Ovary (tissue), 9 donors: ENCODE data around the gene BIRC6. TPM values are rescaled to one million over a fixed set of nuclear protein-coding genes. Genes with fewer than 3 reads are reported as not detected.
"Not testable (repeated sequence)": the region's sequence is repeated elsewhere in the genome, so short reads cannot be mapped to it uniquely, and the experiment has no call there.

Experiments used
- DNase-seq, 5 donors: peaks; one replicate each; pipeline ENCODE4 v3.0.0-alpha.2; 2019 to 2020
- H3K27ac ChIP-seq, 2 donors: fragments of 200-600 bp; one replicate each; pipeline versions ENCODE4 v1.5.1 to v1.8.0; 2019 to 2022
- H3K27me3 ChIP-seq: fragments of 200-600 bp; one replicate; pipeline ENCODE4 v1.8.0; 2022
- H3K36me3 ChIP-seq: fragments of 200-600 bp; sonication (generic); one replicate; pipeline ENCODE4 v1.5.1; 2019
- H3K4me1 ChIP-seq: one replicate; pipeline ENCODE4 v1.8.1; 2013; ENCODE audit warnings: mild to moderate bottlenecking, moderate library complexity; ENCODE audit not compliant: insufficient read depth
- H3K4me3 ChIP-seq: fragments of 200-600 bp; sonication (generic); one replicate; pipeline ENCODE4 v1.5.1; 2017
- H3K9me3 ChIP-seq, 2 donors: fragments of 200-600 bp in 1 of 2; sonication (generic) in 1 of 2; one replicate each; pipeline versions ENCODE4 v1.5.1 to v1.8.1; 2013 to 2019; ENCODE audit warnings: mild to moderate bottlenecking in 1 of 2, moderate library complexity in 1 of 2
- EP300 ChIP-seq: sonication (generic); formaldehyde crosslinking; IDR thresholded peaks from one replicate; pipeline ENCODE4 v1.6.1; 2017; ENCODE audit warnings: antibody characterized with exemption
- POLR2A ChIP-seq: fragments of 450-650 bp; IDR thresholded peaks from one replicate; pipeline ENCODE4 v1.6.1; 2017; ENCODE audit warnings: antibody characterized with exemption, mild to moderate bottlenecking, moderate library complexity
- WGBS, 3 donors: extraction: QIAGEN DNeasy Blood & Tissue Kit in 1 of 3; methylation state at CpG; one replicate each; pipeline versions ENCODE4 v1.1.5 to v1.1.7; 2013 to 2017; 5-methylcytosine and 5-hydroxymethylcytosine counted together
- intact Hi-C, 4 donors: fragments of 100-400 bp; cut with DNase I; formaldehyde crosslinking; loops; one replicate each; pipeline versions ENCODE4 v1.11.0 to v1.15.1; 2022 to 2023
- polyA plus RNA-seq, 2 donors: library from polyadenylated mRNA; stranded (reverse); fragments of 200-250 nt in 1 of 2; fragments of 350-450 nt in 1 of 2; fragmentation: Illumina TruSeq in 1 of 2; extraction: RNeasy Lipid Tissue Mini Kit (QIAGEN cat#74804) in 1 of 2; gene quantifications; one replicate each; pipeline ENCODE4 v1.2.3, GENCODE V29; 2013 to 2014
- total RNA-seq, 7 donors: library from RNA; depleted of rRNA in 2 of 7; stranded (reverse); fragments of >200 nt in 2 of 7; fragmentation: NEBNext Ultra II Directional in 3 of 7; extraction: Animal tissue kit (Norgen Biotek cat#: 25700) in 3 of 7; gene quantifications; one replicate each; pipeline versions ENCODE4 v1.1.0 to v1.2.4, GENCODE V29; 2016 to 2023
- TF ChIP-seq, protein P1 (sequence below), 3 donors: fragments of 450-650 bp in 2 of 3; fragments of 200-600 bp in 1 of 3; IDR thresholded peaks; one replicate each; pipeline versions ENCODE4 v1.5.1 to v1.8.0; 2016 to 2022; ENCODE audit warnings: antibody characterized with exemption in 3 of 3, mild to moderate bottlenecking in 1 of 3
- donor health status: DM: no; HTN: no; CAD: no; lungs with moderate emphysema.
- donor health status: DM: no; HTN: no; CAD: no.
- donor health status: Bipolar disorder and iron deficiency.
- donor health status: DM: yes; HTN: yes; CAD: no.
- donor health status: DM: no; HTN: no; CAD: no.
- donor health status: DM: yes; HTN: yes; CAD: no.

BIRC6 gene
- total and polyA plus RNA-seq, 9 donors: 24.0 to 125 (median 92.2) TPM

- Histone ChIP-seq H3K27me3 (no peaks in the 10 kb centered on the region), H3K4me3 (no peak overlapping the region), H3K27ac (no peak overlapping the region), H3K4me1 (peaks cover 6% of the 10 kb centered on the region), H3K9me3 (no peaks in the 10 kb centered on the region), H3K36me3 (no peaks in the 10 kb centered on the region)
- DNase-seq: no peak
- 90 to 100% (median 99%) methylated on average over 2 of the region's 2 CpGs for WGBS, 3 donors
- TF ChIP-seq, protein P1, sequence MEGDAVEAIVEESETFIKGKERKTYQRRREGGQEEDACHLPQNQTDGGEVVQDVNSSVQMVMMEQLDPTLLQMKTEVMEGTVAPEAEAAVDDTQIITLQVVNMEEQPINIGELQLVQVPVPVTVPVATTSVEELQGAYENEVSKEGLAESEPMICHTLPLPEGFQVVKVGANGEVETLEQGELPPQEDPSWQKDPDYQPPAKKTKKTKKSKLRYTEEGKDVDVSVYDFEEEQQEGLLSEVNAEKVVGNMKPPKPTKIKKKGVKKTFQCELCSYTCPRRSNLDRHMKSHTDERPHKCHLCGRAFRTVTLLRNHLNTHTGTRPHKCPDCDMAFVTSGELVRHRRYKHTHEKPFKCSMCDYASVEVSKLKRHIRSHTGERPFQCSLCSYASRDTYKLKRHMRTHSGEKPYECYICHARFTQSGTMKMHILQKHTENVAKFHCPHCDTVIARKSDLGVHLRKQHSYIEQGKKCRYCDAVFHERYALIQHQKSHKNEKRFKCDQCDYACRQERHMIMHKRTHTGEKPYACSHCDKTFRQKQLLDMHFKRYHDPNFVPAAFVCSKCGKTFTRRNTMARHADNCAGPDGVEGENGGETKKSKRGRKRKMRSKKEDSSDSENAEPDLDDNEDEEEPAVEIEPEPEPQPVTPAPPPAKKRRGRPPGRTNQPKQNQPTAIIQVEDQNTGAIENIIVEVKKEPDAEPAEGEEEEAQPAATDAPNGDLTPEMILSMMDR (IDR thresholded peaks at IDR 0.05): no peak
- no peak for TF ChIP-seq EP300
- TF ChIP-seq POLR2A: no peak
- intact Hi-C loops: no loop called here
Observed at GRCh38 chr2:32366595-32366994, 9.8 kb downstream of the BIRC6 start.

DNA sequence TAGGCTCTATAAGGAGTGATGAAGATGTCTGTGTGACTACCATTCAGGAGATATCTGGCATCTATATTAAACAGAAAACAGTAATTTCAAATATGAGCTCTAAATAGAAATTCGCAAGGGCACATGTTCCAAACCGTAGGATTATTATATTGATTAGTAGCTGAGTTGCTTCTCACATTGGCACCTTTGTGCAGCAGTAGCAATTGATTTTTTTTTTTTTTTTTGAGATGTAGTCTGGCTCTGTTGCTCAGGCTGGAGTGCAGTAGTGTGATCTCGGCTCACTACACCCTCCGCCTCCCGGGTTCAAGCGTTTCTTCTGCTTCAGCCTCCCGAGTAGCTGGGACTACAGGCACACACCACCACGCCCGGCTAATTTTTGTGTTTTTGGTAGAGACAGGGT lies 12.4 kb downstream of the BIRC6 start:
- Histone ChIP-seq H3K27ac (no peak overlapping the region), H3K4me1 (peaks cover 3% of the 10 kb centered on the region), H3K36me3 (no peaks in the 10 kb centered on the region), H3K9me3 (no peaks in the 10 kb centered on the region), H3K27me3 (no peaks in the 10 kb centered on the region), H3K4me3 (no peak overlapping the region)
- DNase-seq: no peak
- intact Hi-C loops: no loop called here
- WGBS, 3 donors: 94 to 97% (median 96%) methylated on average over 9 of the region's 9 CpGs
- TF ChIP-seq, protein P1 (IDR thresholded peaks at IDR 0.05): no peak
- TF ChIP-seq POLR2A (no peak), EP300 (no peak)

GRCh38 chr2:32370942-32371341 lies 14.1 kb downstream of the BIRC6 start:
- H3K36me3 ChIP-seq, H3K27me3 ChIP-seq, H3K9me3 ChIP-seq, H3K4me3 ChIP-seq, H3K27ac ChIP-seq, DNase-seq, H3K4me1 ChIP-seq, intact Hi-C loops: not testable (repeated sequence)
- 96 to 98% (median 97%) methylated on average over 5 of the region's 5 CpGs for WGBS, 3 donors

GRCh38 chr2:32372519-32373182 lies 15.8 kb downstream of the BIRC6 start:
- TF ChIP-seq, protein P1 (IDR thresholded peaks at IDR 0.05): no peak
- TF ChIP-seq POLR2A: no peak
- H3K27me3 ChIP-seq: no peaks in the 10 kb centered on the region
- no peak for DNase-seq
- intact Hi-C loops: no loop called here
- no peaks in the 10 kb centered on the region for H3K9me3 ChIP-seq
- no peaks in the 10 kb centered on the region for H3K4me1 ChIP-seq
- H3K4me3 ChIP-seq: no peak overlapping the region
- no peaks in the 10 kb centered on the region for H3K36me3 ChIP-seq
- 82 to 99% (median 98%) methylated on average over 3 of the region's 3 CpGs for WGBS, 3 donors
- no peak overlapping the region for H3K27ac ChIP-seq

DNA sequence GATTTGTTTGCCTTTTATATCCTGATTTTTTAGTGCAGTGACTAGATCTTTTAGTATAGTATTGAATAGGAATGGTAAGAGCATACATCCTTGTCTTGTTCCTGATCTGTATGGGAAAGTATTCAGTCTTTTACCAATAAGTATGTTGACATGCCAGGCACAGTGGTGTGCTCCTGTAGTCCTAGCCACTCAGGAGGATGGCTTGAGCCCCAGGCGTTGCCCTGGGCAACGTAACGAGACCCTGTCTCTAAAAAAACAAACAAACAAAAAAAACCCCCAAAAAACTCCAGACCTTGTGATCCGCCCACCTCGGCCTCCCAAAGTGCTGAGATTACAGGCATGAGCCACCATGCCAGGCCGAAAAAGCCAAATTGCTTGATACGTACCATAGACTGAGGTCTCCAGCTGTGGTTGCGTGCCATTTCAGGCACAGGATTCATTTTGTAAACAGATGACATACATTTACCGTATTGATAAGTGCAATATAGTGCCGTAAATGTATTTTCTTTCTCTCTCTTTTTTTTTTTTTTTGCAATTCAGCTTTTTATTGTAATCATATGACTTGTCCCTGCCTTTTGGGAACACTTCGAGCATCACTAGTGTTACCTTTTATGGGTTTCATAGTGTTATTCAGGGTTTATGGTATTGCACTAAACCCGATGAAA lies 18.5 kb downstream of the BIRC6 start:
- intact Hi-C loops: no loop called here
- 93 to 96% (median 94%) methylated on average over 12 of the region's 12 CpGs for WGBS, 3 donors
- Histone ChIP-seq H3K36me3 (no peaks in the 10 kb centered on the region), H3K27me3 (no peaks in the 10 kb centered on the region), H3K4me1 (peaks cover 2% of the 10 kb centered on the region), H3K9me3 (no peaks in the 10 kb centered on the region), H3K4me3 (no peak overlapping the region), H3K27ac (no peak overlapping the region)
- no peak for DNase-seq
- TF ChIP-seq, protein P1 (IDR thresholded peaks at IDR 0.05): no peak
- TF ChIP-seq EP300 (no peak), POLR2A (no peak)
